ENCODE results near the gene KCND2. TPM values are rescaled to one million over a fixed set of nuclear protein-coding genes. Genes with fewer than 3 reads are reported as not detected.

The KCND2 gene
- total and polyA plus RNA-seq, 2 of the 8 experiments (the other 6 are each of a cell fraction or from before 2014, with no cell fraction given): 4.6 to 7.7 TPM

DNA sequence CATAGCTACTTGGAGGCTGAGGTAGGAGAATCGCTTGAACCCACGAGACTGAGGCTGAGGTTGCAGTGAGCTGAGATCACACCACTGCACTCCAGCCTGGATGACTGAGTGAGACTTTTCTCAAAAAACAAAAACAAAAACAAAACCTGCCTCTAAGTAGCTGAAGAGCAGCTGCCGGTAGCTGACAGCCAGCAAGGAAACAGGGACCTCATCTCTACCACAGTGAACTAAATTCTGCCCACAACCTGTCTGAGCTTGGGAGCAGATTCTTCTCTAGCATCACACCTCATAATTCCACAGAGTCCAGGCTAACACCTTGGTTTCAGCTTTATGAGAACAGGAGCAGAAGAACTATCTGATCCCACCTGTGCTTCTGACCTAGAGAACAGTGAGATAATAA is 246.2 kb downstream of the KCND2 start (continued):
- TF ChIP-seq, protein P1, sequence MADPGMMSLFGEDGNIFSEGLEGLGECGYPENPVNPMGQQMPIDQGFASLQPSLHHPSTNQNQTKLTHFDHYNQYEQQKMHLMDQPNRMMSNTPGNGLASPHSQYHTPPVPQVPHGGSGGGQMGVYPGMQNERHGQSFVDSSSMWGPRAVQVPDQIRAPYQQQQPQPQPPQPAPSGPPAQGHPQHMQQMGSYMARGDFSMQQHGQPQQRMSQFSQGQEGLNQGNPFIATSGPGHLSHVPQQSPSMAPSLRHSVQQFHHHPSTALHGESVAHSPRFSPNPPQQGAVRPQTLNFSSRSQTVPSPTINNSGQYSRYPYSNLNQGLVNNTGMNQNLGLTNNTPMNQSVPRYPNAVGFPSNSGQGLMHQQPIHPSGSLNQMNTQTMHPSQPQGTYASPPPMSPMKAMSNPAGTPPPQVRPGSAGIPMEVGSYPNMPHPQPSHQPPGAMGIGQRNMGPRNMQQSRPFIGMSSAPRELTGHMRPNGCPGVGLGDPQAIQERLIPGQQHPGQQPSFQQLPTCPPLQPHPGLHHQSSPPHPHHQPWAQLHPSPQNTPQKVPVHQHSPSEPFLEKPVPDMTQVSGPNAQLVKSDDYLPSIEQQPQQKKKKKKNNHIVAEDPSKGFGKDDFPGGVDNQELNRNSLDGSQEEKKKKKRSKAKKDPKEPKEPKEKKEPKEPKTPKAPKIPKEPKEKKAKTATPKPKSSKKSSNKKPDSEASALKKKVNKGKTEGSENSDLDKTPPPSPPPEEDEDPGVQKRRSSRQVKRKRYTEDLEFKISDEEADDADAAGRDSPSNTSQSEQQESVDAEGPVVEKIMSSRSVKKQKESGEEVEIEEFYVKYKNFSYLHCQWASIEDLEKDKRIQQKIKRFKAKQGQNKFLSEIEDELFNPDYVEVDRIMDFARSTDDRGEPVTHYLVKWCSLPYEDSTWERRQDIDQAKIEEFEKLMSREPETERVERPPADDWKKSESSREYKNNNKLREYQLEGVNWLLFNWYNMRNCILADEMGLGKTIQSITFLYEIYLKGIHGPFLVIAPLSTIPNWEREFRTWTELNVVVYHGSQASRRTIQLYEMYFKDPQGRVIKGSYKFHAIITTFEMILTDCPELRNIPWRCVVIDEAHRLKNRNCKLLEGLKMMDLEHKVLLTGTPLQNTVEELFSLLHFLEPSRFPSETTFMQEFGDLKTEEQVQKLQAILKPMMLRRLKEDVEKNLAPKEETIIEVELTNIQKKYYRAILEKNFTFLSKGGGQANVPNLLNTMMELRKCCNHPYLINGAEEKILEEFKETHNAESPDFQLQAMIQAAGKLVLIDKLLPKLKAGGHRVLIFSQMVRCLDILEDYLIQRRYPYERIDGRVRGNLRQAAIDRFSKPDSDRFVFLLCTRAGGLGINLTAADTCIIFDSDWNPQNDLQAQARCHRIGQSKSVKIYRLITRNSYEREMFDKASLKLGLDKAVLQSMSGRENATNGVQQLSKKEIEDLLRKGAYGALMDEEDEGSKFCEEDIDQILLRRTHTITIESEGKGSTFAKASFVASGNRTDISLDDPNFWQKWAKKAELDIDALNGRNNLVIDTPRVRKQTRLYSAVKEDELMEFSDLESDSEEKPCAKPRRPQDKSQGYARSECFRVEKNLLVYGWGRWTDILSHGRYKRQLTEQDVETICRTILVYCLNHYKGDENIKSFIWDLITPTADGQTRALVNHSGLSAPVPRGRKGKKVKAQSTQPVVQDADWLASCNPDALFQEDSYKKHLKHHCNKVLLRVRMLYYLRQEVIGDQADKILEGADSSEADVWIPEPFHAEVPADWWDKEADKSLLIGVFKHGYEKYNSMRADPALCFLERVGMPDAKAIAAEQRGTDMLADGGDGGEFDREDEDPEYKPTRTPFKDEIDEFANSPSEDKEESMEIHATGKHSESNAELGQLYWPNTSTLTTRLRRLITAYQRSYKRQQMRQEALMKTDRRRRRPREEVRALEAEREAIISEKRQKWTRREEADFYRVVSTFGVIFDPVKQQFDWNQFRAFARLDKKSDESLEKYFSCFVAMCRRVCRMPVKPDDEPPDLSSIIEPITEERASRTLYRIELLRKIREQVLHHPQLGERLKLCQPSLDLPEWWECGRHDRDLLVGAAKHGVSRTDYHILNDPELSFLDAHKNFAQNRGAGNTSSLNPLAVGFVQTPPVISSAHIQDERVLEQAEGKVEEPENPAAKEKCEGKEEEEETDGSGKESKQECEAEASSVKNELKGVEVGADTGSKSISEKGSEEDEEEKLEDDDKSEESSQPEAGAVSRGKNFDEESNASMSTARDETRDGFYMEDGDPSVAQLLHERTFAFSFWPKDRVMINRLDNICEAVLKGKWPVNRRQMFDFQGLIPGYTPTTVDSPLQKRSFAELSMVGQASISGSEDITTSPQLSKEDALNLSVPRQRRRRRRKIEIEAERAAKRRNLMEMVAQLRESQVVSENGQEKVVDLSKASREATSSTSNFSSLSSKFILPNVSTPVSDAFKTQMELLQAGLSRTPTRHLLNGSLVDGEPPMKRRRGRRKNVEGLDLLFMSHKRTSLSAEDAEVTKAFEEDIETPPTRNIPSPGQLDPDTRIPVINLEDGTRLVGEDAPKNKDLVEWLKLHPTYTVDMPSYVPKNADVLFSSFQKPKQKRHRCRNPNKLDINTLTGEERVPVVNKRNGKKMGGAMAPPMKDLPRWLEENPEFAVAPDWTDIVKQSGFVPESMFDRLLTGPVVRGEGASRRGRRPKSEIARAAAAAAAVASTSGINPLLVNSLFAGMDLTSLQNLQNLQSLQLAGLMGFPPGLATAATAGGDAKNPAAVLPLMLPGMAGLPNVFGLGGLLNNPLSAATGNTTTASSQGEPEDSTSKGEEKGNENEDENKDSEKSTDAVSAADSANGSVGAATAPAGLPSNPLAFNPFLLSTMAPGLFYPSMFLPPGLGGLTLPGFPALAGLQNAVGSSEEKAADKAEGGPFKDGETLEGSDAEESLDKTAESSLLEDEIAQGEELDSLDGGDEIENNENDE (IDR thresholded peaks at IDR 0.05; ENCODE audit: insufficient replicate concordance, low read length): no peak
- TF ChIP-seq SP1 (IDR thresholded peaks at IDR 0.05; ENCODE audit: low read depth, low read length): no peak
- TF ChIP-seq TAF7 (optimal IDR thresholded peaks at IDR 0.05; ENCODE audit: borderline replicate concordance, low read depth, low read length): no peak
- no peak for TF ChIP-seq SIRT6 (IDR thresholded peaks at IDR 0.05; ENCODE audit: low read length)
- TF ChIP-seq PHF8 (conservative IDR thresholded peaks at IDR 0.05; ENCODE audit: low read depth, low read length): no peak
- TF ChIP-seq BACH1 (IDR thresholded peaks at IDR 0.05; ENCODE audit: low read length): no peak
- no peak for TF ChIP-seq MAFK (IDR thresholded peaks at IDR 0.05; ENCODE audit: low read depth, low read length)
